ENCODE results near the gene BLTP1. TPM values are rescaled to one million over a fixed set of nuclear protein-coding genes. Genes with fewer than 3 reads are reported as not detected.

Gene BLTP1
- polyA plus RNA-seq, 2 of the 4 experiments (the other 2 are of a cell fraction), result 5.8 to 30.4 TPM

GRCh38 chr4:122146652-122147051 lies 5.5 kb upstream of the BLTP1 start:
- H3K4me3 ChIP-seq, result no peak overlapping the region
- H3K9me3 ChIP-seq, result no peaks in the 10 kb centered on the region
- ATAC-seq (no peak), DNase-seq (ENCODE audit: low read depth in 1 of 2, low spot score in 1 of 2) (no peak), FAIRE-seq (no peak)
- WGBS (ENCODE audit: missing lambda C conversion rate), result 69% methylated on average over 4 of the region's 4 CpGs
- H3K4me2 ChIP-seq, result no peak overlapping the region
- ChIA-PET POLR2A (no interaction called here), CTCF (no interaction called here)
- H3K4me1 ChIP-seq, result no peaks in the 10 kb centered on the region
- no peak overlapping the region for H3K27ac ChIP-seq
- TF ChIP-seq MAX (IDR thresholded peaks at IDR 0.05) (no peak), ZSCAN20 (CRISPR knock-in tag; IDR thresholded peaks at IDR 0.05) (no peak), KDM5A (IDR thresholded peaks at IDR 0.05) (no peak)

- Histone ChIP-seq H3K4me1 (0 out of 3 replicates have a peak, but pooled peaks cover 2% of the 10 kb centered on the region), H3K4me2 (peak overlapping the region; percentile 89), H3K27ac (no peak overlapping the region), H3K9me3 (no peaks in the 10 kb centered on the region), H3K4me3 (no peak overlapping the region)
- POLR2A ChIA-PET, result no interaction called here
- CTCF ChIA-PET, result no interaction called here
- ATAC-seq (no peak), FAIRE-seq (no peak), DNase-seq (ENCODE audit: low read depth in 1 of 2, low spot score in 1 of 2) (no peak)
- WGBS (ENCODE audit: missing lambda C conversion rate), result 64% methylated on average over 2 of the region's 2 CpGs
- TF ChIP-seq CBX2 (IDR thresholded peaks at IDR 0.05; ENCODE audit: borderline replicate concordance, low read depth) (no peak), ATOH8 (CRISPR knock-in tag; IDR thresholded peaks at IDR 0.05; ENCODE audit: low read depth) (no peak), BHLHE40 (IDR thresholded peaks at IDR 0.05; ENCODE audit: low read depth, low read length) (no peak), ESRRA (IDR thresholded peaks at IDR 0.05; ENCODE audit: borderline replicate concordance, low read length) (no peak), SMC3 (IDR thresholded peaks at IDR 0.05) (no peak), NR3C1 (IDR thresholded peaks at IDR 0.05) (no peak), HOXB5 (CRISPR knock-in tag; IDR thresholded peaks at IDR 0.05) (no peak), HMGXB4 (CRISPR knock-in tag; IDR thresholded peaks at IDR 0.05; ENCODE audit: borderline replicate concordance) (no peak), MAFK (IDR thresholded peaks at IDR 0.05; ENCODE audit: partially characterized antibody) (no peak), BCL3 (IDR thresholded peaks at IDR 0.05) (no peak), MAX (IDR thresholded peaks at IDR 0.05) (no peak), HOXB13 (CRISPR knock-in tag; IDR thresholded peaks at IDR 0.05; ENCODE audit: low read depth) (no peak), POLR2AphosphoS2 (conservative IDR thresholded peaks at IDR 0.05; ENCODE audit: low read length) (no peak), GATA3 (IDR thresholded peaks at IDR 0.05; ENCODE audit: borderline replicate concordance) (no peak), CHD2 (IDR thresholded peaks at IDR 0.05; ENCODE audit: low read length, partially characterized antibody) (no peak), CTCF (IDR thresholded peaks at IDR 0.05) (no peak), JUN (IDR thresholded peaks at IDR 0.05) (no peak), POLR2A (IDR thresholded peaks at IDR 0.05; ENCODE audit: low read length) (no peak)
Measured at GRCh38 chr4:122150931-122151330, 1.2 kb upstream of the BLTP1 start.

Measured in A549 (cell line).